Measurements from ENCODE around the gene TRAPPC12.
A peak's percentile ranks its signal among the peaks of the same experiment; 100 is the strongest.

TRAPPC12 gene

DNA sequence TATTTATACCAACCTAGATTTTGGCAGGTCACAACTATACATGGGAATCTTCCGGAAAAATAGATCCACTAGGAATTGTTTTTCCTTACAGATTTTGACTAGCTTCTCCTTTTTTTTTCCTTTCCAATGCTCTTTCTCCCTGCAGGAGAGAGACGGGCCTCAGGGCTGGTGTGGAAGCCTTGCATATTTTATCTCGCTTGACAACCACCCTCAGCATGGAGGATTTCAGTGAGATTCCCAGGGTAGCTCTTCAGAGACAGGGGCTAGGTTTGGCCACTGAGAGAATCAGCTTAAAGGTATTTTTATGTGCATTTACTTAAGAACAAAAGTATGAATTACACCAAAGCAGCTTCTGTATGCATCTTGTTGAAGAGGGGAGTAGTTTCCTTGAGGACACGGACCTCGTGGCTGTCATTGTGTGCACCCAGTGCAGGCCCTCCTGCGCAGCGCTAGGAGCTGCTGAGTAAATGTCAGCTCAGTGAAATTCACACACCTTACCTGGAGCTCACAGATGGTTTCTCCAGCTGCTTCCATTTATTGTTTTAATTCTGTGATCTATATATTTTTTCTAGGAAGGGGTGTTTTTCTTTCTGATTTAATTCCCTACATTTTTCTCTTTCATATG, 54.4 kb downstream of the TRAPPC12 start:
- no peak for DNase-seq

- DNase-seq: no peak
These were observed 55.2 kb downstream of the TRAPPC12 start for GRCh38 chr2:3434654-3435053.

DNA sequence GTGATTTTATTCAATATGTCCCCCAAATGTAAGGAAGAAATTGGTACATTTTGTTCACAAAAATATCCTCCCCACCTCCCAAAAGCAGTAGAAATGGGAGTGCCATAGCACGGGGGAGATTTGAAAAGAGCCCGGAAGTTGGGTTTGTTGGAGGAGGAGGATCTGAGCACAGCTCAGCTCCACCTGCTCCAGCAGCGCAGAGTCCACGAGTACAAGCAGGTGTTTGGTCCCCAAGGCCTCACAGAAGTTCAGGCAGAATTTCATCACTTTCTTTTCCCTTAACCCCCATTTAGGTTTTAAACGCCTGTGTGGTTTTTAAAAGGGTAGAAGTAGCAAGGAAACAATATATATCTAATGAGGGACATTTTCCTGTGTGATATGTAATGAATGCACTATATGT, 56.0 kb downstream of the TRAPPC12 start:
- DNase-seq: no peak

- no peak for DNase-seq
These were observed 61.0 kb downstream of the TRAPPC12 start for GRCh38 chr2:3440477-3440876.

DNA sequence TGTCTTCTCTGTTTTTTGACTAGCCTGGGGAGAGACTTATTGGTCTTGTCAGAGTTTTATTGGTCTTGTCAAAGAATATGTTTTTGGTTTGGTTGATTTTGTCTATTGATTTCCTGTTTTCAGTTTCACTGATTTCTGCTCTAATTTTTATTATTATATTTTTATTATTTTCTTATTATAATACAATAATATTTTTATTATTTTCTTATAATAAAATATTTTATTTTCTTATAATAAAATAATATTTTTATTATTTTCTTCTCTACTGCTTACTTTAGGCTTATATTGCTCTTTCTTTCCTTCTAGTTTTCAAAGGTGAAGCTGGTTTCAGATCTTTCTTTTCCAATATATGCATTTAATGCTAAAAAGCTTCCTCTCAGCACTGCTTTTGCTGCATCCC, 62.0 kb downstream of the TRAPPC12 start:
- DNase-seq: no peak

DNA sequence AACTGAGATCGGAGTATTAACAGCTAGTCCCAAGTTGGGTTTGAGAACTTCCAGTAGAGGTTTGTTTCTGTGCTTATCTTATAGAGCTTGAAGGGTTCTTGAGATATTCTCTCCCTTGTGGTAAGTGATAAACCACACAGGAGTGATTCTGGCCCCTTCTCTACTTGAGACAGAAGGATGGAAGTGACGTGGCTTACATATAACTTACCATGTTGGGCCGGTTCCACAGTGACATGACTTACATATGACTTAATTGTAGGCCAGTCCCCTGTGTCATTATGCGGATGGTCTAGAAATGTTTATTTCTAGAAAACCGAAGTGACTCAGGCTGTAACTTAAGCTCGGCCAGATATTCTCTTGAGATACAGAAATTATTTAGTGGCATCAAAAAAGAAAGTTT, 62.7 kb downstream of the TRAPPC12 start:
- DNase-seq: no peak

GRCh38 chr2:3443083-3443482, 63.6 kb downstream of the TRAPPC12 start:
- DNase-seq: no peak

- DNase-seq: no peak
These were observed 64.1 kb downstream of the TRAPPC12 start for GRCh38 chr2:3443506-3444084.

- DNase-seq: no peak
These were observed 66.4 kb downstream of the TRAPPC12 start for GRCh38 chr2:3445891-3446290.

- DNase-seq: peak; percentile 40
These were observed 66.9 kb downstream of the TRAPPC12 start for GRCh38 chr2:3446381-3446780.

DNA sequence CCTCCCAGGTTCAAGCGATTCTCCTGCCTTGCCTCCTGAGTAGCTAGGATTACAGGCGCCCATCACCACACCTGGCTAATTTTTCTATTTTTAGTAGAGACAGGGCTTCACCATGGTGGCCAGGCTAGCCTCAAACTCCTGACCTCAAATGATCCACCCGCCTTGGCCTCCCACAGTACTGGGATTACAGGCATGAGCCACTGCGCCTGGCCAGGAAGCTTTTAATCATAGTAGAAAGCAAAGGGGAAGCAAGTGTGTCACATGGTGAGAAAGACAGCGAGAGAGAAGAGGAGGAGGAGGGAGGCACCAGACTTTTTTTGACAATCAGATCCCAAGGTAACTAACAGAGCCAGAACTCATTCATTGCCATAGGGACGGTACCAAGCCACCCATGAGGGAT, 67.7 kb downstream of the TRAPPC12 start:
- DNase-seq: peak; percentile 5

GRCh38 chr2:3447789-3448317, 68.4 kb downstream of the TRAPPC12 start:
- peak; percentile 28 for DNase-seq

GRCh38 chr2:3448441-3448911, 69.0 kb downstream of the TRAPPC12 start:
- peak; percentile 15 for DNase-seq

DNA sequence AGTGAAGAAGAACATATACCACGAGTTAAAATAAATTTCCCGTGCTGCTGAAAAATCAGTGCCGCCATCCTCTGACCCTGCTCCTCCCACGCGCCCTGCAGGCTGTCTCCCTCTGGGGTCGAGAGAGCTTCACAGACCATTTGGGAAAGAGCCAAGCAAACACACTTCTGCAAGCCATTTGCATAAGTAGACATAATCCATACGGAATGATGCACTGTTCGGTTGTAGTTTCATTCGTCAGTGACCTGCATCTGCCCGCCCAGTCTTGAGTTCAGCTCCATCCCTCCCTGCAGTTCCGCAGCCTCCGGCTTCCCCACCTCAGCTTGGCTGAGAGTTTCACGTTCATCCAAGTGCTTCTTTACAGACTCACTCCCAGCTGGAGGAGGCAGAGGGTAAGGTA, 69.6 kb downstream of the TRAPPC12 start:
- DNase-seq: no peak

DNA sequence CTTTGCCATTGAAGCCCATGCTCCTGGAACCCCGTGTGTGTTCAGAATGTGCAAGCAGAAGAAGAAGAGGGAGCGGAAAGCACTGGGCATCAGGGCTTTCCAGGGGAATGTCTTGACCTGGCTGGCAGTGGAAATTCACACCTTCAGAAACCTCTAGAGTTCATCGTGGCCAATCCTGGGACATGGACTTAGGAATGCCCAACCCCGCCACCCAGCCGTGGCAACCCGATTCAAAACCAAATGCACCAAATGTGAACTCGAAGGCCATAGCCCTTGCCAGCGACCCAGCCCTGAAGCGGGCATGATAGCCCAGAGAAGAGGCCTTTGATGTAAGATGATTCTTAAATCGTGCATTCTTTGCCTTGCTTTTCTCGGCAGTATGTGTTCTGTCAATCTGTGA, 70.4 kb downstream of the TRAPPC12 start:
- peak; percentile 49 for DNase-seq

- peak; percentile 33 for DNase-seq
These were observed 71.0 kb downstream of the TRAPPC12 start for GRCh38 chr2:3450385-3451010.

GRCh38 chr2:3451169-3451568, 71.7 kb downstream of the TRAPPC12 start:
- DNase-seq: peak; percentile 15

- DNase-seq: peak; percentile 41
These were observed 72.6 kb downstream of the TRAPPC12 start for GRCh38 chr2:3451926-3452671.

DNA sequence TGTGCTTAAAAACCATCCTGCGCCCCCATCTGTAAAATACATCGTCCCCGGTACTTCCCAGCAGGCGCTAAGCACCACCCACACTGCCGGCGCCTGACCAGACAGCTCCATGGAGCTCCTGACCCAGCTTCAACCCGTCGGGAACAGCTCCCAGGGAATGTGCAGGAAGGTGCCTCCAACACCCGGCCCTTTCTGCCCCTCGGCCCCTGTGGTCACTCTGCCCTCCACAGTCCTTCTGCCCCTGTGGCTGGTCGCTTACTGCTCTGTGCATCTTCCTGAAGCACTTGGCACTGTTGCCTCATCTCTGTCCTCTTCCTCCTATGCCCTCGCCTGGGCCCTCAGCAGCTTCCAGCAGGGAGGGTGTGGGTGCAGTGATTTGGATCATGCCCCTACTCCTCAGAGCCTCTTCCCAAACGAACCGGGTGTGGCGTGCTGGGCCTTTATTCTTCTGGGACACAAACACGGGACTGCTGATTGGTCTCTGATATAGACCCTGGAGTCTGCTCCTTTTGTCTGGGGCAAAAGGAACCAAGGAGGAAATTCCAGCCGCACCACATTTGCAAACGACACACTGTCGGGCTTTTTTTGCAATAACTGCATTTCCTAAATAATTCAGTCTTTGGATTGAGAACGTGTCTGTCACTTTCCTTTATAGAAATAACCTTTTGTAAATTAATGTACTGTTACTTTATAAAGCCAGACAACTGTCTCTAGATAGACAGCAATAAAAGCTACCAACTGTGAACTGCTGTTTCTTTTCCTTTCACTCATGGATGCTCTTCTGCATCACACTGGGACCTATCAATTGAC, 73.9 kb downstream of the TRAPPC12 start:
- DNase-seq: peak; percentile 35

- peak; percentile 15 for DNase-seq
These were observed 74.5 kb downstream of the TRAPPC12 start for GRCh38 chr2:3454005-3454404.

- DNase-seq: peak; percentile 46
These were observed 75.3 kb downstream of the TRAPPC12 start for GRCh38 chr2:3454802-3455201.

DNA sequence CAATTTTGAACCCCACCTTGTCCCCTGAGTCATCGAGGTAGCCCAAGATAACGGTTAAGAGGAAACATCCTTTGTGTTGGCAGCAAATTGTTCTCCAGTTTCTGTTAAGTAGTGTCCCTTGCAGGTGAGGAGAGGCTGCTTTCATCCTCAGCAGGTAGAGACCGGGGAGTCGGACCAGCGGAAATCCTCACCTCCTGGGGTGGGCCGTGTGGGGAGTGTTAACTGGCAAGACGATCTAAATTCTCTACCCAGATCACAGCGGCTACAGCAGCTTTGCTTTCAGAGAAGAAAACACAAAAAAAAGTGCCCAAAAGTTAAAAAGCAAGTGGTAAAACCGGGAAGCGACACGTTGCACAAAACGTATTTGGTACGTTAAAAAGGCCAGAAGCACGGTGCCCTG, 76.6 kb downstream of the TRAPPC12 start:
- peak; percentile 15 for DNase-seq
